Measurements from ENCODE around the gene GALNT17. TPM values are rescaled to one million over a fixed set of nuclear protein-coding genes. Genes with fewer than 3 reads are reported as not detected.

Gene GALNT17
- total and polyA plus RNA-seq, 2 experiments from 2014 or later = 11.1 to 65.6 TPM

DNA sequence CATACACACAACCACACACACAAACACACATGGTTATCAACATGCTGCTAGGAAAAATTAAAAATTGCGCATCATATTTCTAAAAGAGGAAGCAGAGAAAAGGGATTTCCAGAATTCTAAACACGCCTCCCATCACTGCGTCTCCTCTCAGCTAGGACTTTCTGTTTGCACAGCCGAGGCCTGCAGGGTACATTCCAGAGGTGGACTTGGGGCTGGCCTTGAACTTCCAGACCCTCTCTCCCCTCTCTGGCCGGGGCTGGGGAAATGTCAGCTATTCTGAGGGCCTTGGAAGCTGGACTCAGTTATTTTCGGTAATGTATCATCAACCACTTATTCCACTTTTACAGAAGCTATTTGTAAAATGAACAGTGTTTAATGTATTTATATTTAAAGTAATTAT lies 168.7 kb downstream of the GALNT17 start (continued):
- TF ChIP-seq, protein P1, sequence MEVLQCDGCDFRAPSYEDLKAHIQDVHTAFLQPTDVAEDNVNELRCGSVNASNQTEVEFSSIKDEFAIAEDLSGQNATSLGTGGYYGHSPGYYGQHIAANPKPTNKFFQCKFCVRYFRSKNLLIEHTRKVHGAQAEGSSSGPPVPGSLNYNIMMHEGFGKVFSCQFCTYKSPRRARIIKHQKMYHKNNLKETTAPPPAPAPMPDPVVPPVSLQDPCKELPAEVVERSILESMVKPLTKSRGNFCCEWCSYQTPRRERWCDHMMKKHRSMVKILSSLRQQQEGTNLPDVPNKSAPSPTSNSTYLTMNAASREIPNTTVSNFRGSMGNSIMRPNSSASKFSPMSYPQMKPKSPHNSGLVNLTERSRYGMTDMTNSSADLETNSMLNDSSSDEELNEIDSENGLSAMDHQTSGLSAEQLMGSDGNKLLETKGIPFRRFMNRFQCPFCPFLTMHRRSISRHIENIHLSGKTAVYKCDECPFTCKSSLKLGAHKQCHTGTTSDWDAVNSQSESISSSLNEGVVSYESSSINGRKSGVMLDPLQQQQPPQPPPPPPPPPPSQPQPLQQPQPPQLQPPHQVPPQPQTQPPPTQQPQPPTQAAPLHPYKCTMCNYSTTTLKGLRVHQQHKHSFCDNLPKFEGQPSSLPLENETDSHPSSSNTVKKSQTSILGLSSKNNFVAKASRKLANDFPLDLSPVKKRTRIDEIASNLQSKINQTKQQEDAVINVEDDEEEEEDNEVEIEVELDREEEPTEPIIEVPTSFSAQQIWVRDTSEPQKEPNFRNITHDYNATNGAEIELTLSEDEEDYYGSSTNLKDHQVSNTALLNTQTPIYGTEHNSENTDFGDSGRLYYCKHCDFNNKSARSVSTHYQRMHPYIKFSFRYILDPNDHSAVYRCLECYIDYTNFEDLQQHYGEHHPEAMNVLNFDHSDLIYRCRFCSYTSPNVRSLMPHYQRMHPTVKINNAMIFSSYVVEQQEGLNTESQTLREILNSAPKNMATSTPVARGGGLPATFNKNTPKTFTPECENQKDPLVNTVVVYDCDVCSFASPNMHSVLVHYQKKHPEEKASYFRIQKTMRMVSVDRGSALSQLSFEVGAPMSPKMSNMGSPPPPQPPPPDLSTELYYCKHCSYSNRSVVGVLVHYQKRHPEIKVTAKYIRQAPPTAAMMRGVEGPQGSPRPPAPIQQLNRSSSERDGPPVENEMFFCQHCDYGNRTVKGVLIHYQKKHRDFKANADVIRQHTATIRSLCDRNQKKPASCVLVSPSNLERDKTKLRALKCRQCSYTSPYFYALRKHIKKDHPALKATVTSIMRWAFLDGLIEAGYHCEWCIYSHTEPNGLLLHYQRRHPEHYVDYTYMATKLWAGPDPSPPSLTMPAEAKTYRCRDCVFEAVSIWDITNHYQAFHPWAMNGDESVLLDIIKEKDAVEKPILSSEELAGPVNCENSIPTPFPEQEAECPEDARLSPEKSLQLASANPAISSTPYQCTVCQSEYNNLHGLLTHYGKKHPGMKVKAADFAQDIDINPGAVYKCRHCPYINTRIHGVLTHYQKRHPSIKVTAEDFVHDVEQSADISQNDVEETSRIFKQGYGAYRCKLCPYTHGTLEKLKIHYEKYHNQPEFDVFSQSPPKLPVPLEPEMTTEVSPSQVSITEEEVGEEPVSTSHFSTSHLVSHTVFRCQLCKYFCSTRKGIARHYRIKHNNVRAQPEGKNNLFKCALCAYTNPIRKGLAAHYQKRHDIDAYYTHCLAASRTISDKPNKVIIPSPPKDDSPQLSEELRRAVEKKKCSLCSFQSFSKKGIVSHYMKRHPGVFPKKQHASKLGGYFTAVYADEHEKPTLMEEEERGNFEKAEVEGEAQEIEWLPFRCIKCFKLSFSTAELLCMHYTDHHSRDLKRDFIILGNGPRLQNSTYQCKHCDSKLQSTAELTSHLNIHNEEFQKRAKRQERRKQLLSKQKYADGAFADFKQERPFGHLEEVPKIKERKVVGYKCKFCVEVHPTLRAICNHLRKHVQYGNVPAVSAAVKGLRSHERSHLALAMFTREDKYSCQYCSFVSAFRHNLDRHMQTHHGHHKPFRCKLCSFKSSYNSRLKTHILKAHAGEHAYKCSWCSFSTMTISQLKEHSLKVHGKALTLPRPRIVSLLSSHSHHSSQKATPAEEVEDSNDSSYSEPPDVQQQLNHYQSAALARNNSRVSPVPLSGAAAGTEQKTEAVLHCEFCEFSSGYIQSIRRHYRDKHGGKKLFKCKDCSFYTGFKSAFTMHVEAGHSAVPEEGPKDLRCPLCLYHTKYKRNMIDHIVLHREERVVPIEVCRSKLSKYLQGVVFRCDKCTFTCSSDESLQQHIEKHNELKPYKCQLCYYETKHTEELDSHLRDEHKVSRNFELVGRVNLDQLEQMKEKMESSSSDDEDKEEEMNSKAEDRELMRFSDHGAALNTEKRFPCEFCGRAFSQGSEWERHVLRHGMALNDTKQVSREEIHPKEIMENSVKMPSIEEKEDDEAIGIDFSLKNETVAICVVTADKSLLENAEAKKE (CRISPR knock-in tag; IDR thresholded peaks at IDR 0.05) = no peak
- TF ChIP-seq EZH2phosphoT487 (IDR thresholded peaks at IDR 0.05; ENCODE audit: unreplicated experiment) = no peak

DNA sequence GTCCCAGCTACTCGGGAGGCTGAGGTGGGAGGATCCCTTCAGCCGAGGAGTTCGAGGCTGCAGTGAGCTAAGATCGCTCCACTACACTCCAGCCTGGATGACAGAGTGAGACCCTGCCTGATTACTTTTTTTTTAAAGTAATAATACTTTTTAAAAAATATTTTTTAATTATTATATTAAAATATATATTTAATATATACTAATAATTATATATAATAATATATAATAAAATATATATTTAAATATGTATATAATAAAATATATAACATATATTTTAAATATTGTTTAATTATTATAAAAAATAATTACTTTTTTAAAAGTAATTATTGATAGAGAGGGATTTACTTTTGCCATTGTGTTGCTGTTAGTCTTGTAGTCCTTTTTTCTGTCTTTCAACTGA lies 169.2 kb downstream of the GALNT17 start:
- no peaks in the 10 kb centered on the region; the same call in none of the 2 replicates for H4K20me1 ChIP-seq (replicated peaks; ENCODE audit: insufficient read depth)
- Mint-ChIP-seq H3K4me3 (no peak overlapping the region), H3K9me3 (no peaks in the 10 kb centered on the region; the same call in 1 of the 3 replicates), H3K27ac (no peak overlapping the region), H3K36me3 (ENCODE audit: low read depth) (no peaks in the 10 kb centered on the region), H3K4me1 (peaks cover 26% of the 10 kb centered on the region), H3K27me3 (ENCODE audit: insufficient read depth, low read depth, poor library complexity) (peaks cover 4% of the 10 kb centered on the region)
- H3K4me1 ChIP-seq (ENCODE audit: insufficient read depth) = peaks cover 18% of the 10 kb centered on the region
- H3F3A ChIP-seq (replicated peaks; ENCODE audit: low read depth) = no peaks in the 10 kb centered on the region
- no peaks in the 10 kb centered on the region for H3K27me3 ChIP-seq (ENCODE audit: insufficient read depth)
- H3K27ac ChIP-seq (ENCODE audit: low read depth) = no peak overlapping the region
- no peak for DNase-seq (ENCODE audit: low spot score)
- no peak overlapping the region for H3K4me2 ChIP-seq
- peaks cover 56% of the 10 kb centered on the region for H3K79me2 ChIP-seq (replicated peaks; ENCODE audit: insufficient read depth)
- no peak overlapping the region for H2AFZ ChIP-seq
- H3K4me3 ChIP-seq = no peak overlapping the region
- ATAC-seq = no peak
- no peaks in the 10 kb centered on the region for H3K36me3 ChIP-seq (ENCODE audit: insufficient read depth)
- H3K9me2 ChIP-seq (ENCODE audit: insufficient read depth) = no peaks in the 10 kb centered on the region
- TF ChIP-seq, protein P2, sequence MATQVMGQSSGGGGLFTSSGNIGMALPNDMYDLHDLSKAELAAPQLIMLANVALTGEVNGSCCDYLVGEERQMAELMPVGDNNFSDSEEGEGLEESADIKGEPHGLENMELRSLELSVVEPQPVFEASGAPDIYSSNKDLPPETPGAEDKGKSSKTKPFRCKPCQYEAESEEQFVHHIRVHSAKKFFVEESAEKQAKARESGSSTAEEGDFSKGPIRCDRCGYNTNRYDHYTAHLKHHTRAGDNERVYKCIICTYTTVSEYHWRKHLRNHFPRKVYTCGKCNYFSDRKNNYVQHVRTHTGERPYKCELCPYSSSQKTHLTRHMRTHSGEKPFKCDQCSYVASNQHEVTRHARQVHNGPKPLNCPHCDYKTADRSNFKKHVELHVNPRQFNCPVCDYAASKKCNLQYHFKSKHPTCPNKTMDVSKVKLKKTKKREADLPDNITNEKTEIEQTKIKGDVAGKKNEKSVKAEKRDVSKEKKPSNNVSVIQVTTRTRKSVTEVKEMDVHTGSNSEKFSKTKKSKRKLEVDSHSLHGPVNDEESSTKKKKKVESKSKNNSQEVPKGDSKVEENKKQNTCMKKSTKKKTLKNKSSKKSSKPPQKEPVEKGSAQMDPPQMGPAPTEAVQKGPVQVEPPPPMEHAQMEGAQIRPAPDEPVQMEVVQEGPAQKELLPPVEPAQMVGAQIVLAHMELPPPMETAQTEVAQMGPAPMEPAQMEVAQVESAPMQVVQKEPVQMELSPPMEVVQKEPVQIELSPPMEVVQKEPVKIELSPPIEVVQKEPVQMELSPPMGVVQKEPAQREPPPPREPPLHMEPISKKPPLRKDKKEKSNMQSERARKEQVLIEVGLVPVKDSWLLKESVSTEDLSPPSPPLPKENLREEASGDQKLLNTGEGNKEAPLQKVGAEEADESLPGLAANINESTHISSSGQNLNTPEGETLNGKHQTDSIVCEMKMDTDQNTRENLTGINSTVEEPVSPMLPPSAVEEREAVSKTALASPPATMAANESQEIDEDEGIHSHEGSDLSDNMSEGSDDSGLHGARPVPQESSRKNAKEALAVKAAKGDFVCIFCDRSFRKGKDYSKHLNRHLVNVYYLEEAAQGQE (IDR thresholded peaks at IDR 0.05; ENCODE audit: unreplicated experiment) = no peak
- TF ChIP-seq CREB1 (CRISPR knock-in tag; IDR thresholded peaks at IDR 0.05; ENCODE audit: low read depth) (no peak), ZNF331 (CRISPR knock-in tag; IDR thresholded peaks at IDR 0.05; ENCODE audit: low read depth) (no peak), EZH2 (IDR thresholded peaks at IDR 0.05; ENCODE audit: low read depth, unreplicated experiment) (no peak), STAT1 (IDR thresholded peaks at IDR 0.05; ENCODE audit: unreplicated experiment) (no peak), POLR2AphosphoS5 (IDR thresholded peaks at IDR 0.05; ENCODE audit: low read depth) (no peak), EZH2phosphoT487 (IDR thresholded peaks at IDR 0.05; ENCODE audit: unreplicated experiment) (no peak), NANOG (IDR thresholded peaks at IDR 0.05; ENCODE audit: borderline replicate concordance) (no peak), JUNB (IDR thresholded peaks at IDR 0.05; ENCODE audit: unreplicated experiment) (no peak)
- TF ChIP-seq, protein P3, sequence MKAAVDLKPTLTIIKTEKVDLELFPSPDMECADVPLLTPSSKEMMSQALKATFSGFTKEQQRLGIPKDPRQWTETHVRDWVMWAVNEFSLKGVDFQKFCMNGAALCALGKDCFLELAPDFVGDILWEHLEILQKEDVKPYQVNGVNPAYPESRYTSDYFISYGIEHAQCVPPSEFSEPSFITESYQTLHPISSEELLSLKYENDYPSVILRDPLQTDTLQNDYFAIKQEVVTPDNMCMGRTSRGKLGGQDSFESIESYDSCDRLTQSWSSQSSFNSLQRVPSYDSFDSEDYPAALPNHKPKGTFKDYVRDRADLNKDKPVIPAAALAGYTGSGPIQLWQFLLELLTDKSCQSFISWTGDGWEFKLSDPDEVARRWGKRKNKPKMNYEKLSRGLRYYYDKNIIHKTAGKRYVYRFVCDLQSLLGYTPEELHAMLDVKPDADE (IDR thresholded peaks at IDR 0.05) = no peak
- TF ChIP-seq, protein P4, sequence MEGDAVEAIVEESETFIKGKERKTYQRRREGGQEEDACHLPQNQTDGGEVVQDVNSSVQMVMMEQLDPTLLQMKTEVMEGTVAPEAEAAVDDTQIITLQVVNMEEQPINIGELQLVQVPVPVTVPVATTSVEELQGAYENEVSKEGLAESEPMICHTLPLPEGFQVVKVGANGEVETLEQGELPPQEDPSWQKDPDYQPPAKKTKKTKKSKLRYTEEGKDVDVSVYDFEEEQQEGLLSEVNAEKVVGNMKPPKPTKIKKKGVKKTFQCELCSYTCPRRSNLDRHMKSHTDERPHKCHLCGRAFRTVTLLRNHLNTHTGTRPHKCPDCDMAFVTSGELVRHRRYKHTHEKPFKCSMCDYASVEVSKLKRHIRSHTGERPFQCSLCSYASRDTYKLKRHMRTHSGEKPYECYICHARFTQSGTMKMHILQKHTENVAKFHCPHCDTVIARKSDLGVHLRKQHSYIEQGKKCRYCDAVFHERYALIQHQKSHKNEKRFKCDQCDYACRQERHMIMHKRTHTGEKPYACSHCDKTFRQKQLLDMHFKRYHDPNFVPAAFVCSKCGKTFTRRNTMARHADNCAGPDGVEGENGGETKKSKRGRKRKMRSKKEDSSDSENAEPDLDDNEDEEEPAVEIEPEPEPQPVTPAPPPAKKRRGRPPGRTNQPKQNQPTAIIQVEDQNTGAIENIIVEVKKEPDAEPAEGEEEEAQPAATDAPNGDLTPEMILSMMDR (conservative IDR thresholded peaks at IDR 0.05; ENCODE audit: low read depth in 2 of 2) = no peak

Measured in GM23338 (cell line).